ENCODE measurements around the gene SNX8. TPM values are rescaled to one million over a fixed set of nuclear protein-coding genes. Genes with fewer than 3 reads are reported as not detected.

Gene SNX8
- total and polyA plus RNA-seq, 2 of the 8 experiments (the other 6 are each of a cell fraction or from before 2014, with no cell fraction given): 46.2 to 70.8 TPM

GRCh38 chr7:2326951-2327350, 12.7 kb upstream of the SNX8 start (continued):
- TF ChIP-seq BACH1 (IDR thresholded peaks at IDR 0.05; ENCODE audit: low read length): no peak
- TF ChIP-seq, protein P1, sequence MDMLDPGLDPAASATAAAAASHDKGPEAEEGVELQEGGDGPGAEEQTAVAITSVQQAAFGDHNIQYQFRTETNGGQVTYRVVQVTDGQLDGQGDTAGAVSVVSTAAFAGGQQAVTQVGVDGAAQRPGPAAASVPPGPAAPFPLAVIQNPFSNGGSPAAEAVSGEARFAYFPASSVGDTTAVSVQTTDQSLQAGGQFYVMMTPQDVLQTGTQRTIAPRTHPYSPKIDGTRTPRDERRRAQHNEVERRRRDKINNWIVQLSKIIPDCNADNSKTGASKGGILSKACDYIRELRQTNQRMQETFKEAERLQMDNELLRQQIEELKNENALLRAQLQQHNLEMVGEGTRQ (IDR thresholded peaks at IDR 0.05; ENCODE audit: low read length): no peak
- no peak for TF ChIP-seq SIX5 (IDR thresholded peaks at IDR 0.05; ENCODE audit: low read depth, low read length)
- TF ChIP-seq JUN (IDR thresholded peaks at IDR 0.05; ENCODE audit: low read depth, low read length): no peak
- no peak for TF ChIP-seq HDAC2 (IDR thresholded peaks at IDR 0.05; ENCODE audit: borderline replicate concordance in 1 of 2, low read depth in 2 of 2, low read length in 2 of 2)
